ENCODE data around the gene TOM1L2.

GRCh38 chr17:17896746-17897145, 75.5 kb downstream of the TOM1L2 start:
- TF ChIP-seq CTCF (IDR thresholded peaks at IDR 0.05; ENCODE audit: borderline replicate concordance, extremely low read depth, low read length, poor library complexity, severe bottlenecking) (no peak), EZH2 (IDR thresholded peaks at IDR 0.05; ENCODE audit: borderline replicate concordance, low read depth, low read length, severe bottlenecking) (no peak)
